ENCODE measurements around the gene KLHL29. TPM values are rescaled to one million over a fixed set of nuclear protein-coding genes. Genes with fewer than 3 reads are reported as not detected.

KLHL29 gene
- total and polyA plus RNA-seq, 9 donors: 3.0 to 6.6 (median 3.9) TPM

GRCh38 chr2:23670245-23670592 lies 285.2 kb downstream of the KLHL29 start:
- Histone ChIP-seq H3K27ac (peak overlapping the region in 1 of 2 donors; percentile 44), H3K36me3 (no peaks in the 10 kb centered on the region), H3K27me3 (no peaks in the 10 kb centered on the region), H3K4me1 (ENCODE audit: insufficient read depth) (peaks cover 9% of the 10 kb centered on the region), H3K9me3 (no peaks in the 10 kb centered on the region), H3K4me3 (no peak overlapping the region)
- TF ChIP-seq CTCF (IDR thresholded peaks at IDR 0.05): no peak
- TF ChIP-seq EP300 (IDR thresholded peaks at IDR 0.05): no peak
- no peak for TF ChIP-seq POLR2A (IDR thresholded peaks at IDR 0.05)
- DNase-seq: no peak
- WGBS, 3 donors: 69 to 79% (median 73%) methylated on average over 10 to 11 of the region's 11 CpGs
- intact Hi-C loops (cut with DNase I): loop anchor here in 1 of 4 donors (5.0 kb wide), 1 partner anchor 137 kb away; no protein-coding TSS in a partner anchor

GRCh38 chr2:23673082-23673481 lies 288.1 kb downstream of the KLHL29 start:
- Histone ChIP-seq H3K27ac (no peak overlapping the region), H3K36me3 (no peaks in the 10 kb centered on the region), H3K4me3 (no peak overlapping the region), H3K4me1 (ENCODE audit: insufficient read depth) (peaks cover 9% of the 10 kb centered on the region), H3K27me3 (no peaks in the 10 kb centered on the region), H3K9me3 (no peaks in the 10 kb centered on the region)
- WGBS, 3 donors: 90 to 91% (median 91%) methylated on average over 6 of the region's 6 CpGs
- TF ChIP-seq POLR2A (IDR thresholded peaks at IDR 0.05) (no peak), CTCF (IDR thresholded peaks at IDR 0.05) (no peak), EP300 (IDR thresholded peaks at IDR 0.05) (no peak)
- intact Hi-C loops (cut with DNase I): loop anchor here in 1 of 4 donors (5.0 kb wide), 1 partner anchor 134 kb away; no protein-coding TSS in a partner anchor
- DNase-seq: no peak

GRCh38 chr2:23673830-23674679 lies 289.1 kb downstream of the KLHL29 start:
- H3K27ac ChIP-seq: no peak overlapping the region
- intact Hi-C loops (cut with DNase I): loop anchor here in 1 of 4 donors (5.0 kb wide), 1 partner anchor 133 kb away; no protein-coding TSS in a partner anchor

GRCh38 chr2:23675506-23675905 lies 290.5 kb downstream of the KLHL29 start:
- no peak for TF ChIP-seq POLR2A (IDR thresholded peaks at IDR 0.05)
- TF ChIP-seq CTCF (IDR thresholded peaks at IDR 0.05): no peak
- TF ChIP-seq EP300 (IDR thresholded peaks at IDR 0.05): no peak
- Histone ChIP-seq H3K27ac (no peak overlapping the region), H3K4me1 (ENCODE audit: insufficient read depth) (no peaks in the 10 kb centered on the region), H3K4me3 (no peak overlapping the region), H3K36me3 (no peaks in the 10 kb centered on the region), H3K9me3 (no peaks in the 10 kb centered on the region), H3K27me3 (no peaks in the 10 kb centered on the region)
- DNase-seq: no peak
- intact Hi-C loops (cut with DNase I): loop anchor here in 1 of 4 donors (1.0 kb wide), 1 partner anchor 30 kb away; no protein-coding TSS in a partner anchor
- 95 to 98% (median 98%) methylated on average over 7 of the region's 7 CpGs for WGBS, 3 donors

More at GRCh38 chr2:23673830-23674679, 289.1 kb downstream of the KLHL29 start:
- TF ChIP-seq POLR2A (IDR thresholded peaks at IDR 0.05): no peak
- TF ChIP-seq CTCF (IDR thresholded peaks at IDR 0.05): no peak
- TF ChIP-seq EP300 (IDR thresholded peaks at IDR 0.05): no peak
- no peaks in the 10 kb centered on the region for H3K27me3 ChIP-seq
- no peak for DNase-seq
- H3K9me3 ChIP-seq: no peaks in the 10 kb centered on the region
- 65 to 67% (median 66%) methylated on average over 12 of the region's 12 CpGs for whole genome bisulfite sequencing, 3 donors
- no peak overlapping the region for H3K4me3 ChIP-seq
- no peaks in the 10 kb centered on the region for H3K36me3 ChIP-seq
- peaks cover 7% of the 10 kb centered on the region for H3K4me1 ChIP-seq (ENCODE audit: insufficient read depth)

Measured in ovary (tissue), 9 donors.